NCI-H345 (cell line): ENCODE results near the gene OR2K2.
"Not testable (repeated sequence)": the region's sequence is repeated elsewhere in the genome, so short reads cannot be mapped to it uniquely, and the experiment has no call there.

Experiments
- DNase-seq: peaks from one replicate; lab custom pipeline; 2025; lab: John Stamatoyannopoulos, UW

The OR2K2 gene, protein sequence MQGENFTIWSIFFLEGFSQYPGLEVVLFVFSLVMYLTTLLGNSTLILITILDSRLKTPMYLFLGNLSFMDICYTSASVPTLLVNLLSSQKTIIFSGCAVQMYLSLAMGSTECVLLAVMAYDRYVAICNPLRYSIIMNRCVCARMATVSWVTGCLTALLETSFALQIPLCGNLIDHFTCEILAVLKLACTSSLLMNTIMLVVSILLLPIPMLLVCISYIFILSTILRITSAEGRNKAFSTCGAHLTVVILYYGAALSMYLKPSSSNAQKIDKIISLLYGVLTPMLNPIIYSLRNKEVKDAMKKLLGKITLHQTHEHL

DNA sequence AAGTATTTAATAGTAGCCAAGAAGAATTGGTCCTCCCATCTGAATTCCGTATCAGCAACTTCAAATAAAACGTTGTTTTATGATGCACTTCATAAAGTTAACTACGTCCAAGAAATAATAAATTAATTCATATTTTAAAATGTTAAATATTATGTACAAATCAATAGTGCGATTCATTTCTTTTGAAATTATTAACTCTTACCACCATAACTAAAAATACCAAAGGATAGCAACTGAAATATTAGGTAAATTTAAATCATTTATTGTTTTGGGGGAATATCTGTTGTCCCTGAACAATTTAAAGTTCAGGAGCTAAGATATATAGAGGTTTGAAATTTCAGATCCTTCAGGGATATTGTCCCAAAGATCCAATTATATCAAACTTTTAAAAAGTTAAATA lies at the start of gene OR2K2:
Gene OR2K2 (minus strand): TSS at position 101 of the 400 bp plus-strand sequence. CDS start 1,791 bp downstream, outside the sequence.
- DNase-seq: no peak

DNA sequence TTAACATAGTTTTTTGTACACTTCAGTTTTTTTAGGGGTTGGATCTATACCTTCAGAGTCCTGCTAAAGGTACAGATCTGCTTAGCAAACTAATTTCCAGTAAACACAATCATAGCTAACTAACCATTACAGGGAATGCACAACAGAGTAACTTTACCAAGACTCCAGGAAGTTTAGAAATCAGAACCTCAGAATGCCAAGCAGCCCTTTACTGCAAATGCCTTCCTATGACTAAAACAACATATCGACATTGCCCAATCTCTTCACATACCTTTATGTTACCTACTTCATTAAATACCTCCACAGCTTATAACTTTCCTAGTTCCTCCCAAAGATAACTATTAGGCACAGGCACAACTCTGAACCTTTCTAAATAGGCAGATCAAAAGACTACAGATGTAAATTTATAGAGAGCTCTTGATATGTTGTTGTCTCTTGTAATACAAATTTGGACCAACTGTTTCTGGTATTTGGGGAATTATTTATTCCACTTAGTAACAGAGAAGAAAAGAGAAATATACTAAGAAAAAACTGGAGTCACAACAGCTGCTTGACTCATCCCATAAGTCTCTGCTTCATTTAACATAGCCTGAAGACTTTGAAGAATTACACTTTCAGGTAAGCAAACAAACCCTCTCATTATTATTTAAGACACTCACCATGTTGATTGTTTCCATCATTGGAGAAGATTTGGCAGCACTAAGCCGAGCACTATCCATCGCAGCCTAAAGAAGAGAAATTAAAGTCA lies 46.0 kb upstream of the OR2K2 start:
- no peak for DNase-seq

DNA sequence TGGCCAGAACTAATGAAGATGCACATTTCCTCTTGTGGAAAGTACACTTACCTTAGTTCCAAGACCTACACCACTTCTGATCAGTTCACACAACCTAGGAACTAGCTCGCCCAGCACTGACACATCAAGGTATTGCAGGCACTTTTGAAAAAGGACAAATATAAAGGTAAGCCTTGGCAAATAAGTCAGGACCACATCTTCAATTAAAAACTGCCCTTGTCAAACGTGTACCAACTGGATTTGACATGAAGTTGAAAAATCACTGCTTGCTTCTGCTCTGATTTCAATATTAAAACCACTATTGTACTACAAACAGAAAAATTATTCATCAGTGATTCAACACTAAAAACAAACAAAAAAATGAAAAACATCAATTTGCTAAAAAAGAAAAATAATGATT lies 45.0 kb upstream of the OR2K2 start:
- no peak for DNase-seq

DNA sequence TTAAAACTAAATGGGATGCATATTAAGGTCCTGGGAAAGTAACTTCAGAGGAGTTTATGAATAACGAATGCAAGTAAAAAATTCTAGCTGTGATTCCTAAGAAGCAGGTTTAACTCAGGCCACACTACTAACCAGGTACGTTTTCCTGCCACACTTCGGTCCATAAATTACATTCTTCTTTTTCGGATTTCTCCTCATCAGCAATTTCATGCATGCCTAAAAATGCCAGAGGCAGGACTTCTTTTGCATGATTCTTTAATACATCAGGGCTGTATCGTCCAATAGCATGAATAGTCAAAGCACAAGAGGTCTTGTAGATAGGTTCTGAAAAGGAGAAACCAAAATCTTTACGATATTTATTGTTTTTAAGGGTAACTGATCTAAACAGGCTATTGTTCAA lies 42.3 kb upstream of the OR2K2 start:
- DNase-seq: no peak

DNA sequence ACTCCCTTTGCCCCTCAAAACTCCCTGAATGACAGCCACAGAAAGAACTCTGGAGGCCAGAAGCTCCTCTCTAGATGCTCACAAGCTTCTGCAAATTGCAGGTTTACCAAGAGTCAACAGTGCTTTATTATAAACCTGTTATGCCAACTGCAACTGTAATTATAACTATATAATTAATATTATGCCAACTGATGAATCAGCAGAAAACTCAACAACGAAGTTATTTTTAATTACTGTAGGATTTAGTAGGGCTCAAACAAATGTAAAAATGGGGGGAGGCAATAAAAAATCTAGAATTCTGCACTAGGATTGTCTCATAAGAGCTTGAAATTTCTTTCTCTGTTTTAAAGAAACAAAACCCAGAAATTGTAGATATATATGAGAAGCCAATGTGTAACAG lies 37.0 kb upstream of the OR2K2 start:
- DNase-seq: no peak

DNA sequence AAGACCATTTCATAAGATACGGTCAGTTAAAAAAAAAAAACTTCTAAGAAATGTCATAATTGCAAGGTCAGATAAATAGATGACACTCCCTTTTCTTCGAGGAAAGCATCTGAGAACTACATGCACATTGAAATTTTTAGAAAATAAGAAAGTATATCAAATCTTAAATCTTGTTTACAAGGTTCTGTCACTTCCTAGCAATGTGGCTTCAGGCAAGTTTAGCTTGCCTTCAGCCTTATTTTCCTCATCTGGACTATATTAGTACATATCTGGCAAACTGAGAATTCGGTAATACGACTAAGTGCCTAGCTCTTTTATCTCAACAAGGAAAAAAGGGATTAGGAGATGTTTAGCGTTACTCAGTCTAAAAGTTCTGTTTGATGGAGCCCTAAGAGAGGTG lies 32.5 kb upstream of the OR2K2 start:
- no peak for DNase-seq

DNA sequence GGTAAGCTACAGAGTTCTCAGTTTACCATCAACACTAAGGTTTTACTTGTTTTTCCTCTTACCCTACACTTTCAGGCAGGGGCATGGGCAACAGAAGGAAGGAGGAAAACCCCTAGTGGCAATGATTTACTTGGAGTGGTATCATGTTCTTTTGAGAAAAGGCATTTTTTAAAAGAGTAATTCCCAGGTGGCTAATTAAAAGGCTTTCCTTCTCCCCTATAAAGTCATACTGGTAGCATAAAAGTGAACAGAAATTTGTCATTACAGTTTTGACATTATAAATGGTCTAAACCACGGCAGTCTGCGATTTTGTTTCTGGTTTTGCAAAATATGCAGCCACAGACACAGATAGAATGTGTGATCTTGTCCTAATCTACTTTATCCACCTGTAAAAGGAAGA lies 30.9 kb upstream of the OR2K2 start:
- no peak for DNase-seq

DNA sequence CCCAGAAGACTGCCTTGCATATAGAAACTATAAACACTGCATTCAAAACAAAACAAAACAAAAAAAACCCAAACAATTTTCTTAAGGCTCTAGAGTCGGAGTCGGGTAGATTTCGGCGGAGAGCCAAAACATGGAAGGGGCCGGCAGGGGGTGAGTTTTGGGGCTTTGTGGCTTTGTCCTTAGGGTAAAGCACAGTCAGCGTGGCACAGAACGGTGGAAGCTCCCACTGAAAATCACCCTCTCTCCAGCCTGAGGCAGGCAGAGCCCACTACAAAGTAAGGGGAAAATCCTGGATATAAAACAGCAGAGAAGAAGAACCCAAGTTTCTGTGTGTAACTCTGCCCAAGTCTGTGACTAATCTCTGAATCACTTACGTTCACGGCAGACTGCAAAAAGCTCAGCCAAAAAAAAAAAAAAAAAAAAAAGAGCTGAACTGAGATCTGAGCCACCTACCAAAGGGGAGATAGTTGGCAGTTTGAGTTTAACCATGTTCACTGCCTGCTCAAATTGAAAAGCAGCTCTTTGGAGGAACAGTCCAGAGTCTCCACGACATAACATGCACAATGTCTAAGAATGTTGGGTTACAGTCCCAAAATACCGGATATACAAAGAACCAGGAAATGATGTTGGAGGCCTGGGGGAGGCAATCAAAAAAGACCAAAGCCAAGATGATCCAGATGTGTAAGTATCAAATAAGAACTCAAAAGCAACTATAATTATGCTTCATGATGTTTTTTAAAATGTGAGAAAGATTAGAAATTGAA lies 26.6 kb upstream of the OR2K2 start:
- DNase-seq: no peak

DNA sequence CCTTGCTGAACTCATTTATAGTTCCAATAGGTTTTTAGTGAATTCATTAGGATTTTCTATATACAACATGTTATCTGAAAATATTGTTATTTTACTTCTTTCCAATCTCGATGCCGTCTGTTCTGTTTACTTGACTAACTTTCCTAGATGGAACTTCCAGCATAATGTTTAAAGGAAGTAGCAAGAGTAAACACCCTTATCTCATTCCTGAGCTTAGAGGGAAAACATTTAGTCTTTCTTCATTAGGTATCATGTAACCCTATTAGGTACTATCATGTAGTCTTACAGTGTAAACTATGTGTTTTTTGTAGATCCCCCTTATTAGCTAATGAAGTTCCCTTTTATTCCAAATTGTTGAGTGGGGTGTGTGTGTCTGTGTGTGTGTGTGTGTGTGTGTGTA lies 22.5 kb upstream of the OR2K2 start:
- DNase-seq: no peak

DNA sequence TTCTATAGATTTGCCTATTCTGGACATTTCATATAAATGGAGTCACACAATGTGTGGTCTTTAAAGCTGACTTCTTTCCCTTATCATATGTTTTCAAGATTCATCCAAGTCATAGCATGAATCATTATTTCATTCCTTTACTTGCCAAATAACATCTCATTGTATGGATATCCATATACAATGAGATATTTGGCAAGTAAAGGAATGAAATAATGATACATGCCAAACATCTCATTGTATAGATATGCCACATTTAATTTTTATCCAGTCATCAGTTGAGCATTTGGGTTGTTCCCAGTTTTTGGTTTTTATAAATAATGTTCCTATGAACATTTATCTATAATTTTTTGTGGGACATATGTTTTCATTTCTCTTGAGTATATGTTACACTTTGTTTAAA lies 20.5 kb upstream of the OR2K2 start:
- no peak for DNase-seq

DNA sequence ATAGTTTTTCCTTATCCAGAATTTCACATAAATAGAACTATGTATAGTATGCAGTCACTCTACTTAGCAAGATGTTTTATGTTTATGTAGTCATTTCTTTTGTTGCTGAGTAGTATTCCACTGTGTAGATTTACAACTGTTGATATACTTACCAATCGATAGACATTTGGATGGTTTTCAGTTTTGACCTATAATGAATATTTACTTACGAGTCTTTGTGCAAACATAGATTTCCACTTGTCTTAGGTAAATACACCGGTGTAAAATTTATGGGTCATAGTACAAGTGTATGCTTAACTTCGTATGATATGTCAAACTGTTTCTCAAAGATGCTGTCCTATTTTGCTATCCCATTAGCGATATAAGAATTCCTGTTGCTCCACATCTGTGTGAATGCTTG lies 19.7 kb upstream of the OR2K2 start:
- peak; percentile 54 for DNase-seq

DNA sequence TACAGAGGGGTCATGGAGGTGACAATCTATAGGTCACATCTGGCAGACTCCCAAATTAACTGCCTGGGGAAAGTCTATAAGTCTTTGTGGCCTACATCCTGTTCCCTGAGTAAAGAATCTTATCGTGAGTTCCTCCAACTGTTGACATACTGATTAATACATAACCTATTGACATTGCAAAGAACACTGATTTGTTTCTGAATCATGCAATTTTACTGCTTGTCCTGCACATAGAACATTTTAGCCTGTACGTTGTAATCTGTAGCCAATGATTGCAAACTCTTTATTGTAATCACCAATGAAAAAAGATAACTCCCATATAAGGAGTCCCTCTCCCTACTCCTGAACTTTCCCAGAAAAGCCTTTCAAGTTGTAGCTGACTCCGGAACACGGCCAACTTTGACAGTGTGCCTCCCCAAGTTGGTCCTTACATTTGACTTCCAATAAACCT lies 18.8 kb upstream of the OR2K2 start:
- no peak for DNase-seq

DNA sequence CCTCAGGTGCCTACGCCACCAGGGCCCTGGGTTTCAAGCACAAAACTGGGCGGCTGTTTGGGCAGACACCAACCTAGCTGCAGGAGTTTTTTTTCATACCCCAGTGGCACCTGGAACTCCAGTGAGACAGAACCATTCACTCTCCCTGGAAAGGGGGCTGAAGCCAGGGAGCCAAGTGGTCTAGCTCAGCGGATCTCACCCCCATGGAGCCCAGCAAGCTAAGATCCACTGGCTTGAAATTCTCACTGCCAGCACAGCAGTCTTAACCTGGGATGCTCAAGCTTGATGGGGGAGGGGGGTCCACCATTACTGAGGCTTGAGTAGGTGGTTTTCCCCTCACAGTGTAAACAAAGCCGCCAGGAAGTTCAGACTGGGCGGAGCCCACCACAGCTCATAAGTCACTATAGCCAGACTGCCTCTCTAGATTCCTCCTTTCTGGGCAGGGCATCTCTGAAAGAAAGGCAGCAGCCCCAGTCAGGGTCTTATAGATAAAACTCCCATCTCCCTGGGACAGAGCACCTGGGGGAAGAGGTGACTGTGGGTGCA lies 4.4 kb upstream of the OR2K2 start:
- not testable (repeated sequence) for DNase-seq

DNA sequence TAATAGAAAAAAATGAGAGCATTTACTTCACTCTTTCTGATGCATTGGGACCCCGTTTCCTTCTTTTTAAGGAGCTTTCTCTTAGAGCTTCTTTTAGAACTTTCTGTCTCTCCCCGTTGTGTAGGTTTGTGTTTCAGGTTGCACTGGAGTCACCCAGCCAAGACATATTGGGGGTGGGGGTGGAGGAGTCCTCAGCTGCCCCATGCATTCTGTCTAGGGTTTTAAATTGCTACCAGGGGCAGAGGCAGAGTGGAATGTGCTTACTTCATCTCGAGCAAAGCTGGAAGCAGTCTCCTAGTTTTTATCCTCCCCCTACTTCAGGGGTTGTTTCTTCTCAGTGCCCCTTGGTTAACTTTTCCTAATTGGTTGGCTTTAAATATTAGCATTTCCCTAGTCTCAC lies 9.4 kb downstream of the OR2K2 start:
- DNase-seq: no peak

DNA sequence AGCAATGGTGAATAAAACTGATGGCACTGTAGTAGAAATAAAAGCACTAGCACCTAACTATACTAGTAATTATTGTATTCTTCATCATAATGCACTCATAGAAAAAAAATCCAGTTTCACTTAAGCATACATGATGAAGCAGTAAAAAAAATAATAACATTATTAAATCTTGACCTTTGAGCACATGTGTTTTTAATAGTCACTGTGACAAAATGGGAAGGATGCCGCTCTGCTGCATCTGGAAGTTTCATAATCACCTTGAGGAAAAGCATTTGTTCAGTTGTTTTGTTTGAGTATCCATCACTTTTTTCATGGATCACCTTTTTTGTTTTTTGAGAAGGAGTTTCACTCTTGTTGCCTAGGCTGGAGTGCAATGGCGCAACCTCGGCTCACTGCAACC lies 13.2 kb downstream of the OR2K2 start:
- DNase-seq: no peak

DNA sequence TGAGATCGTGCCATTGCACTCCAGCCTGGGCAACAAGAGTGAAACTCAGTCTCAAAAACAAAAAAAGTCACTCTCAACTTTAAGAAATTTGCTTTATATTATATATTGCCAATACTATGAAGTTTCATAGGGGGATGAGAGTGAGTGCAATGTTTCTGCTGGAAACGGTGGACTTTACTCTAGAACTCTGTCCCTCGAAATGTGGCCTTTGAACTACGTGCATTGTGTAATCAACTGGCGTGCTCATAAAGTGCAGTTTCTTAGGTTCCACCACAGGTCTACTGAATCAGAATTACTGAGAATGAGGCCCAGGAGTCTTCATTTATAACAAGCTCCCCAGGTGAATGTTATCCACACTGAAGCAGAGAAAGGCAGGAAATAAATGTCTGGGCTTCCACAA lies 24.1 kb downstream of the OR2K2 start:
- DNase-seq: no peak

DNA sequence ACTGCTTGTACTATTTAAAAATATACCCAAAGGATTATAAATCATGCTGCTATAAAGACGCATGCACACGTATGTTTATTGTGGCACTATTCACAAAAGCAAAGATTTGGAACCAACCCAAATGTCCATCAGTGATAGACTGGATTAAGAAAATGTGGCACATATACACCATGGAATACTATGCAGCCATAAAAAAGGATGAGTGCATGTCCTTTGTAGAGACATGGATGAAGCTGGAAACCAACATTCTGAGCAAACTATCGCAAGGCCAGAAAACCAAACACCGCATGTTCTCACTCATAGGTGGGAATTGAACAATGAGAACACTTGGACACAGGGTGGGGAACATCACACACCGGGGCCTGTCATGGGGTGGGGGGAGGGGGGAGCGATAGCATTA lies 26.0 kb downstream of the OR2K2 start:
- DNase-seq: not testable (repeated sequence)

DNA sequence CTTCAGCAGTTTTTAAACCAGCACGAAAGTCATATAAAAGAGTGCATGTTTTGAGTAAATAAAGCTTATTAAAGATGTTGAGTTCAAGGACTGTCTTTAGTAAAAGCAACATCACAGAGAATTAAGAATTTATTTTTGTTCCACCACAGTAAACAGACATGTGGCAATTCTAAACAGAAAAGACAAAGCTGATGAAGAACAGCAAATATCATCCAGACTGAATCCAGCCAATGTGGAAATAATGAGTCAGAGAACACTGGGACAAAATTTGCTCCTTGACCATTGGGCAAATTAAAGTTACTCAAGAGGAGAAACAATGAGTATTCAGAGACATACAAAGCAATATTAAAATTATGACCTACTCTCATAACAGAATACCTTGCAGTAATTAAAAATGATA lies 28.8 kb downstream of the OR2K2 start:
- no peak for DNase-seq

DNA sequence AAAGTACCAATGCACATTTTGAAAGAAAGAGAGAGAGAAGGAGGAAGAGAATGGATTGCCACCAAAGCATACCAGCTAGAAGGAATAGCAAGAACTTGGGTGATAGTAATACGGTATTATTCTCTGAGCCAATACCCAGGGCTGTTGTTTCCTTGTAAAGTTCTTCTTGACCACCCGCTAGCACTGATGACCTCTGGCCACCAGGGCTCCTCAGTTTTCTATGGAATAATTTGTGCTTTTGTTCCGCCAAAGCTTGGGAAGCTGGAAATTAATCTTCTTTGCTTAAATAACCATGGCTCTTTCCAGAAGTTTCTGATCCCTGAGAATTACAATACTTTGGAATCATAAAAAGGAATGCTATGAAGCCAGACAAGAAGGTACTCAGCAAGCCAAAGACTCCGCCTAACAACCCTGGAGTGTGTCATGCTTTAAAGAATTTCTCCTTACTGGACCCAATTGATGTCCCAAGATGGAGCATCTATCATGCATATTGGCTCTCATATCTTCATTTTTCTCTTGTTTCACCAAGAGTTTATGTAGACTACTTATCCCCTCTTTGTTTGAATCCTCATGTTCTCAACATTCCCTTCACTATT lies 29.8 kb downstream of the OR2K2 start:
- no peak for DNase-seq

DNA sequence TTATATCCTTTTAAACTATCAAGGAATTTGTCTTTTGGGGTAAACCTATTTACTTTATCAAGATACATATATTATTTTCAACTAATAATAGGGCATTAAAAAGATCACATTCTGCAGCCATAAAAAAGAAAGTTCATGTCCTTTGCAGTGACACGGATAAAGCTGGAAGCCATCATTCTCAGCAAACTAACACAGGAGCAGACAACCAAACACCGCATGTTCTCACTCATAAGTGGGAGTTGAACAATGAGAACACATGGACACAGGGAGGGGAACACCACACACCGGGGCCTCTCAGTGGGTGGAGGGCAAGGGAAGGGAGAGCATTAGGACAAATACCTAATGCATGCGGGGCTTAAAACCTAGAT lies 30.4 kb downstream of the OR2K2 start:
- not testable (repeated sequence) for DNase-seq

DNA sequence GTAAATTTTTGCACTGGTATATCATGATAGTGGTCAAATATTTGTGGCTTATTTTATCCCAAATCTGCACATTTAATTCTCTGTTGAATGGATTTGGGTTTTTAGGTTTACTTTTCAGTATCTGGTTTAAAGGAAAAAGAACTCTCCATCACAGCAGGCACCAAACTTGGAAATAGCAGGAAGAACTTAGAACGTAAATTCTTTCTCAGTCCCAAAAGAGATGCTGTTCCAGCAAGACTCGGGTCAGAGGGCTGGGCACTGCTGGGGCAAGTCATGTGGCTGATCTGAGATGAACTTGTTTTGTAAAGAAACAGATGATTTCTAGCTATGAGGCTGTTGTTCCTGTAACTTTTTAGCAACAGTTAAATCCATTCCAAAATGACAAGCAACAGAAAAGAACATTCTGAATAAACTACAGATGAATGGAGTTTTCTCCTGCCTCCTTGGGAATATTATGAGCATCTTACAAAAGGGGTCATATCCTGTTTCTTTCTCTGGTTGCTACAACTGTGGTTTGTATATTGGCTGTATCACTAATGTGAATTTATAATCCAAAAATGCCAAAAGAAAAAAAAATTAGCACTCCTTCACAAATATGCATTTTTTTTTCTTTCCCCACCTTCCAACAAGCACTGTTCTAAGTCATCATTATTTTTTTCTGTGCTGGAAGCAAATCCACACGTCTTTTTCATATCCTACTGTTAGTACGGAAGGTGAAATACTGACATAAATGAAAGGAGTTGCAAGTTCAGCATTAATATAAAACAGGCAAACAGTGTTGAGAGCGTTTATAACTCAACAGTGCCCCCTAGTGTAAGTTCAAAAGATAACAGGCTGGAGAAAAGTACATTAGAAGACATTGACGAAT lies 31.1 kb downstream of the OR2K2 start:
- peak; percentile 34 for DNase-seq
